GM18526 (cell line): ENCODE measurements around the gene DLGAP4.

Experiments used
- POLR2A ChIP-seq: IDR thresholded peaks from 3 replicates; pipeline ENCODE4 v1.6.1; 2011; ENCODE audit not compliant: insufficient read length; ENCODE audit errors: extremely low read depth

DLGAP4 gene

DNA sequence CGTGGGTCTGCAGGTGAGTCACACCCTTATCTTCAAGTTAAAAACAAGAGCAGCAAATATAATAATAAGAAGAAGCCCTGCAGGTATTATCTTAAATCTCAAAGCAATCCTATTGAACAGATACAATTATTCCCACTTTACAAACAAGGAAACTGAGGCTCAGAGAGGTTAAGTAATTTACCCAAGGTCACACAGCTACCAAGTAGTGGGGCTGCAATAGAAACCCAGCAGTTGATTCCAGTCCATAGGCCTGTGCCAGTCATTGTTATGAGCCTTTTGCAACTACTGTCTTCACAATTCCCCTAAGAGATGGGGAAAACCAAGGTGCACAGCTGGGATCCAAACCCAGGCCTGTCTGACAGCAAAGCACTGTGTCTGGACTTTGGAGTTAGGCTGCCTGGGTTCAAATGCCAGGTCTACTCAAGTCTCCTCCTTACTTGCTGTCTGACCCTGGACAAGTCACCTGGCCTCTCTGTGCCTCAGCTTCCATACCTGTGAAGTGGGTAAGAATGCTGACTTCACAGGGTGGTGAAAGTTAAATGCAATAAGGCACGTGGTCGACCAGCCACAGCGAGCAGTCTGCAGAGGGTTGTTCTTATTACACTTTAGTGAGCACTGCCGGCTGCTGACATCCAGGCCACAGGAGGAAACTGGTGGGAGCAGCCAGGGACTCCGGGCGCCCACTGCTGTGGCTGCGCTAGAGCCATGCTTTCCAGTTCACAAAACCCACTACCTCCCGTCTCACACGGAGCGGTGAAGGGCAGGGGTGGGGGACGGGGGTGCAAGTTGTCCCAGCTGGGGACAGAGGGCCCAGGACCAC lies 241.3 kb downstream of the DLGAP4 start:
- no peak for TF ChIP-seq POLR2A

DNA sequence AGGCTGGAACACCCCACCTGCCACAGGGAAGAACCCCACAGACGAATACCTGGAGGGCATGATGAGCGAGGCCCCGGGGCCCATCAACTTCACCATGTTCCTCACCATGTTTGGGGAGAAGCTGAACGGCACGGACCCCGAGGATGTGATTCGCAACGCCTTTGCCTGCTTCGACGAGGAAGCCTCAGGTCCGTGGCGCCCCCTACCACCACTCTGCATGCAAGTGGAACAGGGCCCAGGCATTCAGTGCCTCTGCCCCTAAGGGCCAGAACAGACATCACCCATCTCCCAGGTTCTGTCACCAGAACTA lies 241.8 kb downstream of the DLGAP4 start:
- no peak for TF ChIP-seq POLR2A

DNA sequence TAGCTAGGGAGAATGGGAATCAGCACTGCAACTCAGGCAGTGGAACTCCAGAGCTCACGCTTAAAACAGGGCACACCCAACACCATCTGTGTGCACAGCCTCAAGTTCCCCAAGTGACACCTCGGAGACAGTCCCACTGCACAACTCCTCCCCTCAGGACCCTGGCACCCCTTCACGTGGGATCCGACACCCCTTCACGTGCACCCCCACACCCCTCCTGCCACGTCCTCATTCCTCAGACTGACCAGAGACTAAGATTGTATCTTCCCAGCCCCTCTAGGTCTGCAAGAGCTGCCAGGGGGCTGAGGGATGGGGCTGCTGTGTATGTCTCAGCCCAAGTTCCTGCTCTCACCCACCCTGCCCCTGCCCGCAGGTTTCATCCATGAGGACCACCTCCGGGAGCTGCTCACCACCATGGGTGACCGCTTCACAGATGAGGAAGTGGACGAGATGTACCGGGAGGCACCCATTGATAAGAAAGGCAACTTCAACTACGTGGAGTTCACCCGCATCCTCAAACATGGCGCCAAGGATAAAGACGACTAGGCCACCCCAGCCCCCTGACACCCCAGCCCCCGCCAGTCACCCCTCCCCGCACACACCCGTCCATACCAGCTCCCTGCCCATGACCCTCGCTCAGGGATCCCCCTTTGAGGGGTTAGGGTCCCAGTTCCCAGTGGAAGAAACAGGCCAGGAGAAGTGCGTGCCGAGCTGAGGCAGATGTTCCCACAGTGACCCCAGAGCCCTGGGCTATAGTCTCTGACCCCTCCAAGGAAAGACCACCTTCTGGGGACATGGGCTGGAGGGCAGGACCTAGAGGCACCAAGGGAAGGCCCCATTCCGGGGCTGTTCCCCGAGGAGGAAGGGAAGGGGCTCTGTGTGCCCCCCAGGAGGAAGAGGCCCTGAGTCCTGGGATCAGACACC lies 242.8 kb downstream of the DLGAP4 start:
- no peak for TF ChIP-seq POLR2A

DNA sequence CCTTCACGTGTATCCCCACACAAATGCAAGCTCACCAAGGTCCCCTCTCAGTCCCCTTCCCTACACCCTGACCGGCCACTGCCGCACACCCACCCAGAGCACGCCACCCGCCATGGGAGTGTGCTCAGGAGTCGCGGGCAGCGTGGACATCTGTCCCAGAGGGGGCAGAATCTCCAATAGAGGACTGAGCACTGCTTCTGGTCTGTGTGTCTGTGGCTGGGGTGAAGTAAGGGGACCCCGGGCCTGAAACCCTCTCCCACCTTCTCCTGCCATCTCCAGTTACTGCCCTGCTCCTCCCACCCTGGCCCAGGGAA lies 243.4 kb downstream of the DLGAP4 start:
- no peak for TF ChIP-seq POLR2A

DNA sequence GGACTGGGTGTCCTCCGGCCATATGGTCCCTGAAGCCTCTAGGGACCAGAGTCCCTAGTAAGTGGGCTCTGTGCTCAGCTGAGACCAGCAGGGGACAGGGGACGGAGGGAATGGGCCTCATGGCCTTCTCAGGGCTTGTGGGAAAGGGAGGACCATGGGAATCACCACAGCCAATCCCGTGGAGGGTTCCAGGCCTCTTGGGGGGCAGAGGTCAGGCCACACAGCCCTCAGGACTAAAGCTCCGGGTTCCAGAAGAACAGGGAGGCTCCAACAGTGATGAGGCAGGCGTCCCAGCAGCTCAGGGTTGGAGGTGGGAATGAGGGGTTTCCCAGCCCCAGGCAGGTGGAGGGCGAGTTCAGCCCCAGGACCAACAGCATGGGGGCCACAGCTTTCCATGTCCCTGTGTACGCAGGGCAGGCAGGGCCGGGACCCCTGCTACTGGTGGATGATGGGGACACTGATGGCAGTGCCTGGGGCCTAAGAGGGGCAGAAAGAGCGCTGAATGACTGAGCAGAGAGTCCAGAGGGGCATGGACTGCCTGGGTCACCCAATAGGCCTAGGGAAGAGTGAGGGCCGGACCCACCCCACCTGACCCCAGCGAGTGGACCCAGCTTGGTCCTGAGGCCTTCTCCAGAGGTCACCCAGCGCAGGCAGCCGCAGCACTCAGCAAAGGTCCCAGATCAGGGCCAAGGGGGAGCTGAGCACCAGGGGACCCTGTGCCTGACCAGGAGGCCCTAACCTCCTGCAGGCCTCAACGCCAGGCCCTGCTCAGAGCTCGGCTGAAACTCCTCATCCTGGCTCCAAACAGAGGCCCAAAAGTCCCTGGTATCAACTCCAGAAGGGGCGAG lies 244.0 kb downstream of the DLGAP4 start:
- no peak for TF ChIP-seq POLR2A

DNA sequence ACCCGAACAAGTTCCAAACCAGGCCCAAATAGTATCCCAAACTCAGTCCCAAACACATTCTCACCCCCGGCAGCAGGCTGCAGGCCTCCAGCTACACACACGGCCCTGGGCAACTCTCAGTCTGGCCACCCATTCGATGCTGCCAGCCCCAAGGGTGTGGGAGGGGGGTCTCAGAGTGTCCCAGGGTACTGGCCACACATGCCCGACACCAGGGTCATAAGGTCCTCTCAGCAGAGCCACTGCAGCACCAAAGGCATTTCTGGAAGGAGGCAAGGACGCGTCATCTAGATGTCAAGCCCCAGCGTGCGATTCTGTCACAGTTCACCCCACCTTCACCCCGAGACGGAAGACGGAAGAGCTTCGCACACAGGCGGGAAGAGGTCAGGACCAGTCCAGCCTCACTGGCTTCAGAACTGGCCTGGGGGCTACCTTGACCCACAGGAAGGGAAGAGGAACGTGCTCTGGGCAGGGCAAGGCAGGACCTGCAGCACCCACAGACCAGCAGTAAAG lies 244.7 kb downstream of the DLGAP4 start:
- no peak for TF ChIP-seq POLR2A

DNA sequence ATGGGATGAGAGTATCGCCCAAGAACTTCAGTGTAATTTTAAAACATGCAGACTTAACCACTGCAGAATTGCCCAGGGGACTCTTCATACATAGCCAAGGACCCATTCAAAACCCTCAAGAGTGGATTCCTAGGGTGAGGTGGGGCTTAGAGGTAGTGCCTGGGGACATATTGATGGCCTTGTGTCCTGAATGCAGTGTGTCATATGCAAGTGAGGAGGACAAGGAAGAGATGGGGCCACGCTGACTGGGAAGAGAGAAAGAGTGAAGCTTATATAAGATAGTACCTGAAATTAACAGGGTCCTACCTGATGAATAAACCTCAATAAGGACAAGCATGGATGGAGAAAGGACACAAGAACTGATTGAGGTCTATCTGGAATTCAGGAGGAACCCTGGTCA lies 249.1 kb downstream of the DLGAP4 start:
- TF ChIP-seq POLR2A = no peak

DNA sequence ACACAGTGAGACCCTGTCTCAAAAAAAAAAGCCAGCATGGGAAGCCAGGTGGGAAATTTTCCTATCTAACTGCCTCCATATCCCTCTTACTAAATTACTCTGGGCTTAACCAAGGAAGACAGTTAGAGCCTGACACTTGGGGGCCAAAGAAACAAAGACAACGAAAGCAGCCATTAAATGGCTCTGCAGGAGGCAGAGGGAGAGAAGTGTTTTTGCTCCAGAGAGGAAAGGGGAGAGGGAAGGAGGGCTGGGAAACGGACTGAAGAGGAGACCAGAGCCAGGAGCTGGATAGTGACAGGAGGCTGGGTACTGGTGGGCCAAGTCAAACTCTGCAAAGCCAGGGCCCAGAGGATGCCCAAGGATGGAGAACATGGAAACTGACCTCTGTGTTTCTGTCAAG lies 256.6 kb downstream of the DLGAP4 start:
- TF ChIP-seq POLR2A = no peak

DNA sequence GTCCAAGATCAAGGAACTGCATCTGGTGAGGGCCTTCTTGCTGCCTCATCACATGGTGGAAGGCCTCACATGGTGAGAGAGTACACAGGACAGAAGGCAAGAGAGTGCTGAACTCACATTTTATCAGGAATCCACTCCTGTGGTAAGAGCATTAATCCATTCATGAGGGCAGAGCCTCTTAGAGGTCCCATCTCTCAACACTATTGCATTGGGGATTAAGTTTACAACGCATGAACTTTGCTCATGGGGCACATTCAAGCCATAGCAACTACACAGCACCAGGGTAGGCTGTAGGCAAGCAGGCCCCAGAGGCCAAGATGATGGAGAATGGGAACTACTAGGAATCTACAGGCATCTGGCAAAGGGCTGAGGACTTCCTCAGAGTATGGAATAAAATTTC lies 257.2 kb downstream of the DLGAP4 start:
- TF ChIP-seq POLR2A = no peak

DNA sequence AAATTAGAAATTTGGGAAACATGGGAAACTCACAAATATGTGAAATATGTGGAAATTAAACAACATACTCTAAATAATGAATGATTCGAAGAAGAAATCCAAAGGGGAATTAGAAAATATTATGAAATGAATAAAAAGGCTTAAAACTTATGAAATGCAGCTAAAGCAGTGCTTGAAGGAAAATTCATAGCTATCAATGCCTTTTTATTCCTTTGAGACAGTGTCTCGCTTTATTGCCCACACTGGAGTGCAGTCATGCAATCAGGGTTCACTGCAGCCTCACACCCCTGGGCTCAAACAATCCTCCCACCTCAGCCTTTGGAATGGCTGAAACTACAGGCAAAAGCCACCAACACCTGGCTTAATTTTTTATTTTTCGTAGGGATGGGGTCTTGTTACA lies 259.4 kb downstream of the DLGAP4 start:
- TF ChIP-seq POLR2A = no peak

DNA sequence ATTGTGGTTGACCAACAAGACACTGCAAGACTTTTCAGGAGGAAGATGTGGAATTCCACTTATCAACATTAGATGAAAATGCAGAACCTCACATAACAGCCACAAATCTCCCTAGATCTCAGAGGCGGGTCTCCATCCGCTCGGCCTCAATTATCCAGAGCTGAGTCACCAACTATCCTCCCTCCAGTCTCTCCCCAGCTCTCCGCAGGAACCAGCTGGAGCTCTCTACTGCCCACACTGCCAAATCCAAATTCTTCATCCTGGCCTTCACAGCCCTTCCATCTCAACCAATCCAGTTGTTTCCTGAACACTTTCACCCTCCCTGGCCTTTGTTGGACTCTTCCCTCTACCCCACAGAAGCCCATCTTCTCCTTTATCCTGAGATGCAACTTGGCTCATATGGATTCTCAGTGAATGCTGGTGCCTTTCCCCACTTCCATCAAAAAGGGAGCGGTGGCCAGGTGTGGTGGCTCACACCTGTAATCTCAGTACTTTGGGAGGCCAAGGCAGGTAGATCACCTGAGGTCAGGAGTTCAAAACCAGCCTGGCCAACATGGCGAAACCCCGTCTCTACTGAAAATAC lies 263.8 kb downstream of the DLGAP4 start:
- TF ChIP-seq POLR2A = no peak

DNA sequence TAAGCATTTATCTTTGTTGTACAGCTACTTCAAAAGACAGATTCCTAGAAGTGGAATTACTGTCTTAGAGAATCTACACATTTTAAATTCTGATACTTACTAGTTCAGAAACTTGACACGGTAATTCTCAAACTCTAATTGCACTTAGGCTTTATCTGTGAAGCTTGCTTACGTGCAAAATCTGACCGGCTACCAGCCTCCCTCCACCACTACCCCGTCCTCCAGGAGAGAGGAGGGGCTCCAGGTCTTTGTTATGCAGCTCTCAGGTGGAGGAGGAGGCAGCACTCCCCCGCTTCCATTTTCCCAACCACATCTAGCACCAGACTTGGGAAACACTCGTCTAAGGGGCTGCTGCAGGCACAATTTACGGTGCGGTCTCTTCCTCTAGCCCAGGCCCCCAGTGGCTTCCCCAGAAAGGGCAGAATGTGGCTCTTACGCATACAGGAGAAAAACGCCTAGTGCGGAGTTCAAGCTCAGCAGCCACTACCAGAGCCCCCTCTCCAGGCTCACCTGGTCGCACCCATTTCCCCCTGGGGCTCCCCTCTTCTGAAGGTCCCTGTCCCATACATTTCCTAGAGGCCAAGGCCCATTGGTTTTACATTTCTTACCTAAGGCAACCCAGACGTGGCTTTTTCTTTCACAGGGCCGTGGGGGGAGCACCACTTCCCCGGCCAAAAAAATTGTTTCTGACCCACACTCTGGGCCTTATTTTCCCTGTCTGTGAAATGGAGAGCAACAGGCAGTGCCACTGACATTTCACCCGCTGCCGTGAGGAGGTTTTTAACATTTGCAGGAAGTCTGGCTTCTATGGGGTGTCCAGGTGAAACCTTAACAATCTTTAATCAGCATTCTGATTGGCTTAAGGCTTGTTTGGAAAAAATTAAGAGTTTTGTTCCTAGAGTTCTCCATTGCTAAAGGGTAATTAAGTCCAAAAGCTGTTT lies 265.7 kb downstream of the DLGAP4 start:
- TF ChIP-seq POLR2A = no peak

DNA sequence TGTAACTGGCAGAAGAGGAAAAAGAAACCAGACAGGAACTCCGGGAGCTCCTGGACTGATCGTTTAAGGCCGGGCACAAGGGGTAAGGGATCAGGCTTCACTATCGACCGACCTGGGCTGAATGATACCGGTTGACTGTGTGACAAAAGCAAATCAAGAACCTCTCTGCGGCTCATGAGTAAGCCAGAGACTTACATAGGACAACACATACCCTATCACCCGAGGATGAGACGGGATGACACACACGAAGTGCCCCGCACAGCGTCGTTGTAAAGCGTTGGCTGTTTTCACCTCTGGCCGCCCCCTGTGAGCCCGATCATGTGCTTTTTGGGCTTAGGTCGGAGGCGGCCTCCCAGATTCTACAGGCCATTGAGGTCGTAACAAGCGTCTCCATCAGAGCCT lies 266.6 kb downstream of the DLGAP4 start:
- TF ChIP-seq POLR2A = no peak
